Activated T-cell treated with anti-CD3 and anti-CD28 coated beads, Interleukin-2, amount 50 U/mL, for 72 hours (primary cell): Measurements from ENCODE around the gene PARD6A. TPM values are rescaled to one million over a fixed set of nuclear protein-coding genes. Genes with fewer than 3 reads are reported as not detected.

Experiments
- ATAC-seq, 2 donors: fragments of 150-1000 bp; cut with Tn5 transposase; replicated peaks in 1 of 2; 2 replicates each; pipeline ENCODE4 v1.10.0; 2021; ENCODE audit warnings: moderate library complexity in 2 of 2, mild to moderate bottlenecking in 1 of 2
- DNase-seq, 2 donors: peaks; one replicate each; pipeline ENCODE4 v3.0.0; 2021 to 2022; ENCODE audit warnings: mixed read lengths in 1 of 2
- H3K27ac Mint-ChIP-seq: one replicate; pipeline ENCODE4 v1.8.0; 2022; ENCODE audit warnings: mild to moderate bottlenecking, moderate library complexity, mixed read lengths
- H3K27me3 Mint-ChIP-seq: one replicate; pipeline ENCODE4 v1.8.0; 2022; ENCODE audit warnings: low read depth, mixed read lengths
- H3K36me3 Mint-ChIP-seq, 2 donors: one replicate each; pipeline ENCODE4 v1.8.0; 2022; ENCODE audit warnings: mixed read lengths in 2 of 2, mild to moderate bottlenecking in 1 of 2; ENCODE audit not compliant: insufficient read depth in 2 of 2
- H3K4me1 Mint-ChIP-seq: one replicate; pipeline ENCODE4 v1.8.0; 2022; ENCODE audit warnings: low read depth, mixed read lengths
- H3K4me3 Mint-ChIP-seq, 2 donors: one replicate each; pipeline ENCODE4 v1.8.0; 2022; ENCODE audit warnings: mild to moderate bottlenecking in 2 of 2, mixed read lengths in 2 of 2, moderate library complexity in 2 of 2
- H3K9me3 Mint-ChIP-seq, 2 donors: one replicate each; pipeline ENCODE4 v1.8.0; 2022; ENCODE audit warnings: mixed read lengths in 2 of 2
- total RNA-seq, 2 donors: library from RNA; stranded (reverse); gene quantifications; one replicate each; pipeline ENCODE4 v1.2.3, GENCODE V29; 2022

Gene PARD6A
- total RNA-seq, 2 donors from 2014 or later: 7.2 to 9.2 TPM

- peaks cover under 1% of the 10 kb centered on the region for H3K4me1 Mint-ChIP-seq
- H3K27ac Mint-ChIP-seq: no peak overlapping the region
- no peaks in the 10 kb centered on the region for H3K27me3 Mint-ChIP-seq
- ATAC-seq (no peak), DNase-seq (no peak)
- no peak overlapping the region for H3K4me3 Mint-ChIP-seq
- peaks cover 0 to 2% of the 10 kb centered on the region in 2 donors for H3K9me3 Mint-ChIP-seq
- peaks cover 4 to 5% of the 10 kb centered on the region in 2 donors for H3K36me3 Mint-ChIP-seq
Measured at GRCh38 chr16:67697422-67698185, 36.8 kb downstream of the PARD6A start.

GRCh38 chr16:67699265-67699664 lies 38.5 kb downstream of the PARD6A start:
- ATAC-seq (no peak), DNase-seq (no peak)
- peaks cover 0 to 2% of the 10 kb centered on the region in 2 donors for H3K9me3 Mint-ChIP-seq
- H3K27ac Mint-ChIP-seq: no peak overlapping the region
- H3K4me1 Mint-ChIP-seq: peaks cover 15% of the 10 kb centered on the region
- no peaks in the 10 kb centered on the region for H3K27me3 Mint-ChIP-seq
- peaks cover 4 to 5% of the 10 kb centered on the region in 2 donors for H3K36me3 Mint-ChIP-seq
- no peak overlapping the region for H3K4me3 Mint-ChIP-seq

GRCh38 chr16:67701420-67701819 lies 40.7 kb downstream of the PARD6A start:
- Mint-ChIP-seq H3K27me3 (no peaks in the 10 kb centered on the region), H3K9me3 (peaks cover 0 to 2% of the 10 kb centered on the region in 2 donors), H3K4me1 (peaks cover 26% of the 10 kb centered on the region), H3K4me3 (no peak overlapping the region), H3K27ac (no peak overlapping the region), H3K36me3 (peaks cover 4 to 5% of the 10 kb centered on the region in 2 donors)
- ATAC-seq (no peak), DNase-seq (no peak)

DNA sequence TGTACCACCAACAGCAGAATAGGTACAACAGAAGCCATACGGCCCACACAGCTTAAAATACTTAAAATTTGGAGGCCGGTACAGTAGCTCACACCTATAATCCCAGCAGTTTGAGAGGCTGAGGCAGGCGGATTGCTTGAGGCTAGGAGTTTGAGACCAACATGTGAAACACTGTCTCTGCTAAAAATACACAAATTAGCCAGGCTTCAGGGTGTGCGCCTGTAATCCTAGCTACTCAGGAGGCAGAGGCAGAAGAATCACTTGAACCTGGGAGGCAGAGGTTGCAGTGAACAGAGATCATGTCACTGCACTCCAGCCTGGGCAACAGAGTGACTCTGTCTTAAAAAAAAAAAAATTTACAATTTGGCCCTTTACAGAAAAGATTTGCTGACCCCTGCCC lies 41.4 kb downstream of the PARD6A start:
- H3K27ac Mint-ChIP-seq: no peak overlapping the region
- DNase-seq (no peak), ATAC-seq (no peak)
- no peak overlapping the region for H3K4me3 Mint-ChIP-seq
- H3K9me3 Mint-ChIP-seq: peaks cover 0 to 2% of the 10 kb centered on the region in 2 donors
- H3K36me3 Mint-ChIP-seq: peaks cover 4 to 5% of the 10 kb centered on the region in 2 donors
- peaks cover 26% of the 10 kb centered on the region for H3K4me1 Mint-ChIP-seq
- no peaks in the 10 kb centered on the region for H3K27me3 Mint-ChIP-seq

- Mint-ChIP-seq H3K9me3 (peaks cover 0 to 1% of the 10 kb centered on the region in 2 donors), H3K27ac (peak overlapping the region; percentile 15), H3K36me3 (peaks cover 2 to 3% of the 10 kb centered on the region in 2 donors), H3K27me3 (no peaks in the 10 kb centered on the region), H3K4me1 (peaks cover 26% of the 10 kb centered on the region), H3K4me3 (peak overlapping the region; percentile 25 to 31)
- ATAC-seq (peak; percentile 92 to 96), DNase-seq (peak; percentile 13 to 26)
Measured at GRCh38 chr16:67703626-67704025, 42.9 kb downstream of the PARD6A start.

- no peak for ATAC-seq
- no peaks in the 10 kb centered on the region for H3K27me3 Mint-ChIP-seq
- H3K27ac Mint-ChIP-seq: no peak overlapping the region
- DNase-seq: no peak
- peaks cover 26% of the 10 kb centered on the region for H3K4me1 Mint-ChIP-seq
- no peaks in the 10 kb centered on the region for H3K36me3 Mint-ChIP-seq
- no peaks in the 10 kb centered on the region for H3K9me3 Mint-ChIP-seq
- no peak overlapping the region for H3K4me3 Mint-ChIP-seq
Measured at GRCh38 chr16:67704110-67704509, 43.4 kb downstream of the PARD6A start.

- no peaks in the 10 kb centered on the region for H3K36me3 Mint-ChIP-seq
- no peaks in the 10 kb centered on the region for H3K27me3 Mint-ChIP-seq
- H3K27ac Mint-ChIP-seq: no peak overlapping the region
- H3K4me3 Mint-ChIP-seq: no peak overlapping the region
- ATAC-seq (no peak), DNase-seq (no peak)
- no peaks in the 10 kb centered on the region for H3K9me3 Mint-ChIP-seq
- H3K4me1 Mint-ChIP-seq: peaks cover 26% of the 10 kb centered on the region
Measured at GRCh38 chr16:67707210-67707609, 46.5 kb downstream of the PARD6A start.

DNA sequence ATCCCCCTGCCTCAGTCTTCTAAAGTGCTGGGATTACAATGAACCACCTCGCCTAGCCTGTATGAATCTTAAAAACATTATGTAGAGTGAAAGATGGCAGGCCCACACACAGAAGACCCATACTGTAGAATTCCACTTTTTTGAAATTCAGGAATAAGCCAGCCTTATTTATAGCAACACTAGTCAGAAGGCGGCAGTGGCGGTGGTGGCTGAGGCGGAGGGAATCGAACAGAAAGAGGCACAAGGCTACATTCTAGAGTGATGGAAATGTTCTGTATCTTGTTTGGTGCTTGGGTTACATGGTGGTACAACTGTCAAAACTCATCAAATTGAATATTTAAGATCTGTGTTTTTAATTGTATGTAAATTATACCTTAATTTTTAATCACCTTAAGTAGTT lies 47.0 kb downstream of the PARD6A start:
- no peaks in the 10 kb centered on the region for H3K36me3 Mint-ChIP-seq
- peaks cover 25% of the 10 kb centered on the region for H3K4me1 Mint-ChIP-seq
- no peaks in the 10 kb centered on the region for H3K27me3 Mint-ChIP-seq
- H3K27ac Mint-ChIP-seq: no peak overlapping the region
- H3K9me3 Mint-ChIP-seq: no peaks in the 10 kb centered on the region
- DNase-seq: no peak
- H3K4me3 Mint-ChIP-seq: no peak overlapping the region
- no peak for ATAC-seq

- no peaks in the 10 kb centered on the region for H3K27me3 Mint-ChIP-seq
- no peak overlapping the region for H3K4me3 Mint-ChIP-seq
- H3K27ac Mint-ChIP-seq: no peak overlapping the region
- peaks cover 24% of the 10 kb centered on the region for H3K4me1 Mint-ChIP-seq
- H3K36me3 Mint-ChIP-seq: no peaks in the 10 kb centered on the region
- ATAC-seq (no peak), DNase-seq (no peak)
- H3K9me3 Mint-ChIP-seq: no peaks in the 10 kb centered on the region
Measured at GRCh38 chr16:67708368-67708771, 47.6 kb downstream of the PARD6A start.

- Mint-ChIP-seq H3K27ac (no peak overlapping the region), H3K4me1 (peaks cover 21% of the 10 kb centered on the region), H3K4me3 (no peak overlapping the region), H3K36me3 (no peaks in the 10 kb centered on the region), H3K27me3 (no peaks in the 10 kb centered on the region), H3K9me3 (no peaks in the 10 kb centered on the region)
- ATAC-seq (no peak), DNase-seq (no peak)
Measured at GRCh38 chr16:67709050-67709449, 48.3 kb downstream of the PARD6A start.

- ATAC-seq (no peak), DNase-seq (no peak)
- Mint-ChIP-seq H3K27me3 (no peaks in the 10 kb centered on the region), H3K27ac (no peak overlapping the region), H3K4me1 (peaks cover 17% of the 10 kb centered on the region), H3K36me3 (peaks cover 0 to 2% of the 10 kb centered on the region in 2 donors), H3K4me3 (no peak overlapping the region), H3K9me3 (no peaks in the 10 kb centered on the region)
Measured at GRCh38 chr16:67710607-67711006, 49.8 kb downstream of the PARD6A start.
